ENCODE data around the gene IPPK. TPM values are rescaled to one million over a fixed set of nuclear protein-coding genes. Genes with fewer than 3 reads are reported as not detected.

Gene IPPK
- total RNA-seq, 1 experiment from 2014 or later, result 5.4 TPM

- BruUV-seq (replicated peaks), result no TSS peak
- DNase-seq (ENCODE audit: low read depth, low spot score), result no peak
- no peaks in the 10 kb centered on the region for H3K27me3 ChIP-seq (ENCODE audit: control insufficient read depth, insufficient read depth, low read length)
- H3K27ac ChIP-seq (ENCODE audit: low read length), result no peak overlapping the region
- H3K4me1 ChIP-seq (ENCODE audit: control insufficient read depth, insufficient read depth, low read length), result no peaks in the 10 kb centered on the region
- no peaks in the 10 kb centered on the region for H3K36me3 ChIP-seq (ENCODE audit: control insufficient read depth, insufficient read depth, low read length)
- TF ChIP-seq TCF7L2 (IDR thresholded peaks at IDR 0.05; ENCODE audit: low read depth, low read length) (no peak), SIN3A (IDR thresholded peaks at IDR 0.05; ENCODE audit: borderline replicate concordance, insufficient read depth, low read depth, low read length) (no peak), POLR2AphosphoS5 (IDR thresholded peaks at IDR 0.05; ENCODE audit: low read depth, low read length) (no peak), REST (IDR thresholded peaks at IDR 0.05; ENCODE audit: insufficient read depth in 1 of 2, low read depth in 2 of 2, low read length in 1 of 2) (no peak), CTCF (IDR thresholded peaks at IDR 0.05) (no peak)
- intact Hi-C loops (cut with micrococcal nuclease; ENCODE audit: unreplicated experiment), result no loop called here
- no peaks in the 10 kb centered on the region for H3K9me3 ChIP-seq (ENCODE audit: control insufficient read depth, insufficient read depth, low read depth, low read length)
- in situ Hi-C loops (cut with HindIII; ENCODE audit: low pct_unique_long_range_greater_than_20kb, low sequenced_read_pairs), result no loop called here
- no peak overlapping the region for H3K4me3 ChIP-seq (ENCODE audit: low read depth in 2 of 2, low read length in 2 of 2)
- no peak for ATAC-seq
- CTCF ChIA-PET, result no interaction called here
- POLR2A ChIA-PET, result no interaction called here
Observed at GRCh38 chr9:92654481-92655301, 15.2 kb downstream of the IPPK start.

- ChIA-PET POLR2A (interaction anchor here (0.5 kb wide), 1 partner anchor 336 kb away, joined by 8 read pairs; no protein-coding TSS in a partner anchor), CTCF (interaction anchor here (0.7 kb wide), 1 partner anchor 324 kb away, joined by 8 read pairs; no protein-coding TSS in a partner anchor)
- TF ChIP-seq SIN3A (IDR thresholded peaks at IDR 0.05; ENCODE audit: borderline replicate concordance, insufficient read depth, low read depth, low read length) (no peak), TCF7L2 (IDR thresholded peaks at IDR 0.05; ENCODE audit: low read depth, low read length) (no peak), CTCF (IDR thresholded peaks at IDR 0.05) (no peak), POLR2AphosphoS5 (IDR thresholded peaks at IDR 0.05; ENCODE audit: low read depth, low read length) (no peak), REST (IDR thresholded peaks at IDR 0.05; ENCODE audit: insufficient read depth in 1 of 2, low read depth in 2 of 2, low read length in 1 of 2) (no peak)
- in situ Hi-C loops (cut with HindIII; ENCODE audit: low pct_unique_long_range_greater_than_20kb, low sequenced_read_pairs), result no loop called here
- ATAC-seq, result no peak
- Histone ChIP-seq H3K4me3 (ENCODE audit: low read depth in 2 of 2, low read length in 2 of 2) (no peak overlapping the region), H3K9me3 (ENCODE audit: control insufficient read depth, insufficient read depth, low read depth, low read length) (no peaks in the 10 kb centered on the region), H3K4me1 (ENCODE audit: control insufficient read depth, insufficient read depth, low read length) (no peaks in the 10 kb centered on the region), H3K36me3 (ENCODE audit: control insufficient read depth, insufficient read depth, low read length) (no peaks in the 10 kb centered on the region), H3K27me3 (ENCODE audit: control insufficient read depth, insufficient read depth, low read length) (no peaks in the 10 kb centered on the region), H3K27ac (ENCODE audit: low read length) (no peak overlapping the region)
- BruUV-seq (replicated peaks), result no TSS peak
- intact Hi-C loops (cut with micrococcal nuclease; ENCODE audit: unreplicated experiment), result no loop called here
- no peak for DNase-seq (ENCODE audit: low read depth, low spot score)
Observed at GRCh38 chr9:92652461-92652860, 17.5 kb downstream of the IPPK start.
